ENCODE data around the gene CASZ1.

DNA sequence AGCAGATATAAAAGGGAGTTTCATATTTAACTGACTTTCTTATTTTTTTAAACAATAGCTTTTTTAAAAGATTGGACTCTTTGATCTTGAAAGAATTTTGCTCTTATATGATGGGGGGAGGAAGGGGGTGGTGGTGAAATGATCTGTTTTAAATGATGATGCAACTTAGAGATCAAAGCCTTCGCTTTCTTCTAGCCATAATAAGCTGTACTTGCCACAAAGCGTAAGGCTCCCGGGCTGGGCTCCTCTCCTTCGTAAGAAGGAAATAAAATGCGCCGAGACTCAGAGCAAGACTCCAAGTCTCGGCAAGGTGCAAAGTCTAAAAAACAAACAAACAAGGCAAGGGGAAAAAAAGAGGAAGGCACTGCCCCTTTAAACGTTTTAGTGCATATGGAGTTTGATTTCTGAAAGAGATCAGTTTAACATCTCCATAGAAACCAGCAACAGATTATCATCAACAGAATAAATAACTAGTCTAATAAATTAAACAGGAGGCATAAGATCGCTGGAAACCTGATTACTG is 3.3 kb downstream of the CASZ1 start:
- no peak for TF ChIP-seq CTCF (IDR thresholded peaks at IDR 0.05)
- TF ChIP-seq POLR2A (IDR thresholded peaks at IDR 0.05): no peak

All from thyroid gland (tissue), 4 donors.